Measurements from ENCODE around the gene FIZ1.

Gene FIZ1

DNA sequence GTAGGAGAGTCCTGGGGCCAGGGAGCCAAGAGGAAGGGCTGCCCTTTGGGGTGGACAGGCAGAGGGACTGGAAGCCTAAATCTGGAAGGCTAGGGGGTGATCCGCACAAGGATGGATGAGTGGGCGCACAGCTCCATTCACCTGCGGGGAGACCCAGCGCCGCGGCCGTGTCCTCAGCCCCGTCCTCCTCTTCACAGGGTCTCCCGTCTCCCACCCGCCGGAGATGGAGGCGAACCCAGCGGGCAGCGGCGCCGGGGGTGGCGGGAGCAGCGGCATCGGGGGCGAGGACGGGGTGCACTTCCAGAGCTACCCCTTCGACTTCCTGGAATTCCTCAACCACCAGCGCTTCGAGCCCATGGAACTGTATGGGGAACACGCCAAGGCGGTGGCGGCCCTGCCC, 14.1 kb upstream of the FIZ1 start:
- no peak for DNase-seq

- DNase-seq: no peak
Measured at GRCh38 chr19:55611983-55612645, 12.8 kb upstream of the FIZ1 start.

DNA sequence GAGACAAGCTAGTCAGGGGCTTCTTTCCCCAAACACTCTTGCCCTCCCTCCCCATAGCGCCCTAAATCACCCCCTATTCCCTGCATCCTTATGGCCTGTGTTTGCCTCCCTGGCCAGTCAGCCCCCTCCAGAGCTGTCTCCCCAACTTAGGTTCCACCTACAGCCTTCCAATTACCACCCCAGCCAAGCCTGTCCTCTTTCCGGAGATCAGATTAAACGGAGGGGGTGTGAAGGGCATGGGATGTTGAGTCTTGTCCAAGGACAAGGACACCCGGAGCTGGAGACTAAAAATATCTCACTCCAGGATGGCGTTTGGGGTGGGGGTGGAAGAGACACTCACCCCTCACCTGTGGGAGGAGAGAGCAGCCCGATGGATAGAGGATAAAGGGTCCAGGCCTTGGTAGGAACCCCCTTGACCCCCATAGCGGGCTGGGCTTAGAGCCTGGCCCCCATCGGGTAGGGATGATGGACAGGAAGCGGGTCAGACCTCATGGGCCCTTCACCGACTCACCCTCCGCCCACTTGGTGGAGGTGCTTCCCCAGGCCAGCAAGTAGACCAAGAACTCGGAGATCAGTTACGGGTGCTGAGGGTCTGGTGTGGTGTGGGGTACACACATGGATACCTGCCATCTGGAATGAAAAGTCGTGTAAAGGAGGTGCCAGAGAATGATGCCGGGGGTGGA, 12.1 kb upstream of the FIZ1 start:
- no peak for DNase-seq

DNA sequence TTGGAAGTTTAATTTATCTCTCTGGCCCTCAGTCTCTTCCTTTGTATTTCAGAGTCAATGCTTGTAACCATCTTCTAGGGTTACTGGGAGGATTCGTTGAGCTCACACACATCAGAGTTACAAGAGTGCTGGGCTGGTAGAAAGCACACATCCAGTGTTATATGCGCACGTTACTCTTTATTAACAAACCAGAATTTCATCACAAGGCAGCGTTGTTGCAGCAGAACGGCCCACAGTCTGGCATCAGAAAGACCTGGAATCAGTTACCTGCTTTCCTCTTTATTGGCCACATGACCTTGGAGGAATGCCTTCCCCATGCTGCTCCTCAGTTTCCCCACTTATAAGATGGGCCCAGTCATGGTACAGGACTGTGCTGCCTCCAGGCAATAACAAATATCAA, 10.0 kb upstream of the FIZ1 start:
- no peak for DNase-seq

GRCh38 chr19:55606817-55607216, 7.5 kb upstream of the FIZ1 start:
- no peak for DNase-seq

DNA sequence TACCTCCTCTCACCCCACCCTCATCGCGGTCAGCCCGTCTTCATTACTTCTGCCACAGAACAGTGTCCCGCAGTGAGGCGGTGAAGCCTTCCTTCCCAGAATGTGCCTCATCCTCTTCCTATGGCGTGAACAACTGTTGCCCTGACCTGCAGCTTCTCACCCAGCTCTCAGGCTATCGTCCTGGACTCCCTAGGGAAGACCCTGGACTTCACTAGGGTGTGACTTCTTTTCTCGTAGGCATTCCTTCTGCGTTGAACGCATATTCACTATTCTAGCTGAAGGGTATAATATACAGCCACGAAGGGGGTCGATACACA, 7.1 kb upstream of the FIZ1 start:
- no peak for DNase-seq

DNA sequence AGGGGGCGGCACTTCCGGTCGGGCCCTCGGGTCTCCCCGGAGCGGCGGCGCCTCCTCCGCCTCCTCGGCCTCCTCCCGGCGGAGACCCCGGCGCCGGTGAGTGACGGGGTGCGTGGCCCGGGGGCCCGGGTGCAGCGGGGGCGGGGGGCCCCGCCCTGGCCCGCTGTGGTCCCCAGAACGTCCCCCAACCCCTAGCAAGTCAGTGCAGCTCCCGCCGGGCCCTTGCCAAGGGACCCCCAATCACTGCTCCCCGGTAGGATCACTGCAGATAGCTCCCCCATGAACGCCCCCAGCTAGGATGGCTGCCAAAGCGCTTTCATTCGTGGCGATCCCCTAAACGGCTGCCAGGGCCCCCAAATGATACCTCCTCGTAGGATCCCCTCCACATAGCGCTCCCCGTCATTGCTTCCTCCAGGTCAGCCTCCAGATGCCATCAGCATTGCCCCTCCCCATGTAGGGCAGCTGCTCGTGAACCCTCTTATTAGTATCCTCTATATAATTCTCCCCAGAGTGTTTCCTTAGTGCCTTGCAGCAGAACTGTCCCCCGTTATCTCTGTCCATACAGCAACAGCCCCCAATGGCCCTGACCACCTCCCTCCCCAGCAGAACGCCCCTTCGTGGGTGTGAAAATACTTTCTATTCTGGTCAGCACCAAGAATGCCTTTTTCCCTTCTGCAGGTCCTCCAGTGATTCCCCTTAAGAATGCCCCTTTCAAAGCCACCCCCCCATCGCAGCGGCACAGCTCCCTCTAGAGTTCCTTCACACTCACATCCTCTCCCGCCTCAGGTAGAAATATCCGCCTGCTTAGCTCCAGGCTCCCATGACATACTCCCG, 6.5 kb upstream of the FIZ1 start, which contains the start of gene ZNF865:
Gene ZNF865 (plus strand): TSS at position 11 of the 834 bp plus-strand sequence. CDS start 7,972 bp downstream, outside the sequence.
- peak; percentile 44 for DNase-seq

DNA sequence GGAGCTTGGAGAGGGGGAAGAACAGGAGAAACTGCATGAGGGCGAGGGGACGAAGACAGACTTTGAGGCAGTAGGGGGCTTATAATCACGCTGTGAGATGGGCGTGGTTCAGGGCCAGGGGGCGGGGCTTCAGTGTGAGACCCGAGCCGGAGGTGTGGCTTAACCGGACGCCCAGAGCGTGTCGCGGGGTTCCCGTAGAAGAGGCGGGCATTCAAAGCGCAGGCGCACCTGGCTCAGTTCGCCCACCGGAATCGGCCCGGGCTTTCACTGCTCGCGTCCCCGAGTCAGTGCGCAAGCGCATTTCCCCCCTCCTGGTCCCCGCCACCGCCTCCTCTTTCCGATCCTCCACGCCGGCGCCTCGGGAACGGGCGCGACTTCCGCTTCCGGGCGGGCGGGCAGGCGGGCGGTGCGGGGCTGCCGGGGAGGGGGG, 5.9 kb upstream of the FIZ1 start:
- DNase-seq: peak; percentile 96

DNA sequence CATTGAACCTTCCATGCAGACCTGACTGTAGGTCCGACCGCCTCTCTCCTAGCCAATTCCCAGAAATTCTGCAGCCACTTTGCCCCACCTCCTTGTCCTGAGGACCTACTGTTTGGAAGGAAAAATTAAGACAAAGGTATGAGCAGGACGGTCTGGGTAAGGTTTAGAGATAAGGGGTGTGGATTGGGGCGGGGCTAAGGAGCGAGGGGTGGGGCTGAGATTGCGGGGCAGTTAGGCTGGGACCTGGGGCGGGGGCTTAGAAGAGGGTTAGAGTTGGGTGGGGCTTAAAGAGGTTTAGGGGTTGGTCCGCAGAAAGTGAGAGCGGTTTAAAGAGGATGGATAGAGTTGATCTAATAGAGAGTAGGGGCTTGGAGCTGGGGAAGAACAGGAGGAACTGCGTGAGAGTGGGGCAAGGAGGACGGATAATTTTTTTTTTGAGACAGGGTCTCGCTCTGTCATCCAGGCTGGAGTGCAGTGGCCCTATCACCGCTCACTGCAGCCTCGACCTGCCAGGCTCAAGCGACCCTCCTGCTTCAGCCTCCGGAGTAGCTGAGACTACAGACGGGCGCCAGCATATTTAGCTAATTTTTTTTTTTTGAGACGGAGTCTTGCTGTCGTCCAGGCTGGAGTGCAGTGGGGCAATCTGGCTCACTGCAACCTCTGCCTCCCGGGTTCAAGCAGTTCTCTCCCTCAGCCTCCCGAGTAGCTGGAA, 4.4 kb upstream of the FIZ1 start:
- no peak for DNase-seq

- no peak for DNase-seq
Measured at GRCh38 chr19:55603115-55603514, 3.8 kb upstream of the FIZ1 start.

- DNase-seq: no peak
Measured at GRCh38 chr19:55602104-55603001, 3.0 kb upstream of the FIZ1 start.

GRCh38 chr19:55601084-55601483, 1.8 kb upstream of the FIZ1 start:
- no peak for DNase-seq

- DNase-seq: no peak
Measured at GRCh38 chr19:55600662-55601028, 1.3 kb upstream of the FIZ1 start.

GRCh38 chr19:55599842-55600661, 735 bp upstream of the FIZ1 start, which contains the start of gene ZNF524:
ZNF524 (plus strand) TSS chr19:55600288; CDS start chr19:55602113, 1,825 bp downstream.
- peak; percentile 90 for DNase-seq

DNA sequence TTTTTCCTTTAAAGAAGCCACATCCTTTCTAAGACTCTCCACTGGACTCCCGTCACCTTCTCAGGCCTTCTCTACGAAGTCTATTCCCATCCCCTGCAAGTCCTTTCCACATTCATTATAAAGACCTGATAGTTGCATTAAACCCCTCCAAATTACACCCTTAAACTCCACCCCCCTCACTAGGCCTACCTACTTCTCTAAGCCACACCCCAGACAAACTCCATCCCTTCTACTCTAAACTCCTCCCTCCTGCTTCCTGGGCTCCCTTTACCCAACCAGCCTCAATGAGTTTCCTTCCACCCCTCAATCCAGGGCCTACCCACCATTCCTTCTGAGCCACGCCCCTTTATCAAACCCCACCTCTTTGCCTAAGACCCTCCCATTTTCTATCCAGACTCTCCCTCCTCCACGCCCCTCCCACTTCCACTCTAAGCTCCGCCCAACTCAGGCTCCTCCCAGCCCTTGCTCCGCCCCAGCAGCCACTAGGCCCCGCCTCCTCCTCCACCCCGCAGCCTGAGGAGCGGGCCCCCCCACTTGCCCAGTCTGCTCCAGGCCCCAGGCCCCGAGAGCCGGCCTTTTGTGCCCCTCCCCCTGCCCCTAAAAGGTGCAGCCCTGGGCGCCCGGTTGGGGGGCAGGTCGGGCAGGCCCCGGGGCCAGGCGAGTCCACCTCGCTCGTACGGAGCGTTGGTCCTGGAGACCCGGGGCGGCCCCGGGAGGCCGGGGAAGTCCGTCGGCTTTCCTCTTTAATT, 424 bp downstream of the FIZ1 start:
- DNase-seq: peak; percentile 79

GRCh38 chr19:55598034-55598433, 1.3 kb downstream of the FIZ1 start:
- DNase-seq: no peak

GRCh38 chr19:55597501-55597921, 1.8 kb downstream of the FIZ1 start:
- no peak for DNase-seq

- DNase-seq: no peak
Measured at GRCh38 chr19:55596304-55596703, 3.0 kb downstream of the FIZ1 start.

DNA sequence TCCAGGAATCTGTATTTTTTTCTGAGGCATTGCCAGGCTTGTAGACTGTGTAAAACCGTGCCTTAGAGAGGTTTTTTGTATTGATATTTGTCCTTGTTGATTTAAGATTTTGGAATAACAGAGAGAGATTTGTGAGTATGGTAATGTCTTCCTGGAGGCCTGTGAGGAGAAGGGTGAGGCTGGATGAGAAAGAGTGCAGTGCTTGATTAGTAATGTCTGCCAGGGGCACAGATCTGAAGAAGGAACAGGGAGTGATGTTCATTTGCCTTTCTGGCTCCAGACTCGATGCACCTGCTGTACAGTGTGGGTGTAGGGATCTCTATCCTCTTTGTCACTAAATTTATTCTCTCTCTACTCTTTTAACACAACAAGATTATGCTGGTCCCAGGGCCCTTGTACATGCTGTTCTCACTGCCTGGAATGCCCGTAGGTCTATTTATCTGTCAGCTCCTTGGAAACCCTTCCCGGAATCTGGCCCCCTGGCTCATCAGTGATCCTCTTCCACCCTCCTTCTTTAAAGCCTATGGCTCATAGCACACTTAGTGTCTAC, 4.2 kb downstream of the FIZ1 start:
- DNase-seq: no peak

All from NCI-H1092 (cell line).